Stimulated activated CD8-positive, alpha-beta memory T cell treated with anti-CD3 and anti-CD28 coated beads, Interleukin-12 subunit alpha, Interleukin-12 subunit beta, amount 100 ng/mL, for 24 hours (primary cell): ENCODE results near the gene CCPG1.
"Not testable (repeated sequence)": the region's sequence is repeated elsewhere in the genome, so short reads cannot be mapped to it uniquely, and the experiment has no call there.

ENCODE experiments used
- DNase-seq: peaks from one replicate; pipeline ENCODE4 v3.0.0-alpha.2; 2020; ENCODE audit errors: extremely low read depth

CCPG1 gene, protein sequence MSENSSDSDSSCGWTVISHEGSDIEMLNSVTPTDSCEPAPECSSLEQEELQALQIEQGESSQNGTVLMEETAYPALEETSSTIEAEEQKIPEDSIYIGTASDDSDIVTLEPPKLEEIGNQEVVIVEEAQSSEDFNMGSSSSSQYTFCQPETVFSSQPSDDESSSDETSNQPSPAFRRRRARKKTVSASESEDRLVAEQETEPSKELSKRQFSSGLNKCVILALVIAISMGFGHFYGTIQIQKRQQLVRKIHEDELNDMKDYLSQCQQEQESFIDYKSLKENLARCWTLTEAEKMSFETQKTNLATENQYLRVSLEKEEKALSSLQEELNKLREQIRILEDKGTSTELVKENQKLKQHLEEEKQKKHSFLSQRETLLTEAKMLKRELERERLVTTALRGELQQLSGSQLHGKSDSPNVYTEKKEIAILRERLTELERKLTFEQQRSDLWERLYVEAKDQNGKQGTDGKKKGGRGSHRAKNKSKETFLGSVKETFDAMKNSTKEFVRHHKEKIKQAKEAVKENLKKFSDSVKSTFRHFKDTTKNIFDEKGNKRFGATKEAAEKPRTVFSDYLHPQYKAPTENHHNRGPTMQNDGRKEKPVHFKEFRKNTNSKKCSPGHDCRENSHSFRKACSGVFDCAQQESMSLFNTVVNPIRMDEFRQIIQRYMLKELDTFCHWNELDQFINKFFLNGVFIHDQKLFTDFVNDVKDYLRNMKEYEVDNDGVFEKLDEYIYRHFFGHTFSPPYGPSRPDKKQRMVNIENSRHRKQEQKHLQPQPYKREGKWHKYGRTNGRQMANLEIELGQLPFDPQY

DNA sequence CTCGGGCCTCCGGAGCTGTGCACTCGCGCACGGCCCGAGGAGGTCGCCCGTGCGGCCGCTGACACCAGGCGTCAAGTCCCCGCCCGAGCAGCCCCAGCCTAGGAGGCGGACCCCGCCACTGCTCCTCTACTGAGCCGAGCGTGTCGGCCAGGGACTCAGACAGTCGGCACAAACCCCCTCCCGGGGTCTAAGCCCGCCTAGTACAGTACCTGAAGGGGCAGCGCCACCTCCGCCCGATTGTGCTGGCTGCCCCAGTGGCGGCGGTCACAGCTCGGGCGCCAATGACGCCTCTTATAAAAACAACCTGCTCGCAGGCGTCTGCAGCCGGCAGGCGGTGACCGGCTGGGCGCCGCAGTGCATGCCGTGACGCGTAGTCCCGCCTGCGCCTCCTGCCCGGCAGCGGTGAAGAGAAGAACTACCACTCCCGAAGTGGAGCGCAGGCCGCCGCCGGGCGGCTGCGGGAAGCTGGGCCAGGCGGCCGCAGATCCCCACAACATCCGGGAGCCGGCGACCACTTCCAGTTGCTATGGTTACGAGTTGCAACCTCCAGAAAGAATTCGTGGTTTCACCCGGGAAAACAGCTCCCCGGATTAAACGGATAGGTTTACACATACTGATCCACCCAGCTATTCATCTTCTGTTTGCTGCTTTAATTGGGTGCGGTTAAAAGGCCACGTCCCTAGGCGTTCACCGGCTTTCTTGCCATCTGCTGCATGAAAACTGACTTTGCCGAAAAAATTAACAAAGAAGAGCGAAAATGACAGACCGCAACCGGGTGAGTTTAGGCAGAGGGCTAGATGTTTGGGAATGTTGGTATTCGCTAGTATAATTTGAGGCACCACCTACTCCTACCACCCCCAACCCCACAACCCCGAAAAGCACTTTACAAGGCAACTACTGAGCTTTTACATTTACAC lies at the start of gene CCPG1, which contains the start of gene PIERCE2:
Gene CCPG1, minus strand, starts transcription at position 348 of the 917 bp plus-strand sequence. CDS start 18,935 bp downstream, outside the sequence.
Gene PIERCE2, plus strand, starts transcription at position 484 of the 917 bp plus-strand sequence. Its CDS starts 274 bp downstream, at position 758.
- peak; percentile 66 for DNase-seq

DNA sequence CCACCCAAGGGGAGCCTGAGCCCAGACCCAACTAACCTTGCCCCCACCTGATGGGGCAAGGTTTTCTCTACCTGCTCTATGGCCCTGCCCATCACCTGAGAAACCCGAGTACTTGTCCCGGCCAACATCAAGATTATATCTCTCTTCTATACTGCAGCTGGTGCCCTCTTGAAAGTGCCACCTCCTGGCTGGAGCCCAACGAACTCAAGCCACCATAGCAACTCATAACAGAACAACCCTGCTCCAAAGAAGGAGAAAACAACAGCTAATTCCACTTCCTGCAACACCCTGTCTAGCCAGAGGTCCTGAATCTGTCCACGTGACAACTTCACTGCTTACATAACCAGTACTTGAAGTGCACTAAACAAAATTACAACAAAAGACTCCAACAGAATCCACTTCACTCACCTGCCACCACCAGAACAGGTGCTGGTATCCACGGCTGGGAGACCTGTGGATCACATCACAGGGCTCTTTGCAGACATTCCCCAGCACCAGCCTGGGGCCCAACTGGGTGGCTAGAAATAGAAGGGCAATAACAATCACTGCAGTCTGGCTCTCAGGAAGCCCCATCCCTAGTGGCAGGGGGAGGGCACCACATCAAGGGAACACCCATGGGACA lies 49.4 kb upstream of the CCPG1 start:
- DNase-seq: no peak

DNA sequence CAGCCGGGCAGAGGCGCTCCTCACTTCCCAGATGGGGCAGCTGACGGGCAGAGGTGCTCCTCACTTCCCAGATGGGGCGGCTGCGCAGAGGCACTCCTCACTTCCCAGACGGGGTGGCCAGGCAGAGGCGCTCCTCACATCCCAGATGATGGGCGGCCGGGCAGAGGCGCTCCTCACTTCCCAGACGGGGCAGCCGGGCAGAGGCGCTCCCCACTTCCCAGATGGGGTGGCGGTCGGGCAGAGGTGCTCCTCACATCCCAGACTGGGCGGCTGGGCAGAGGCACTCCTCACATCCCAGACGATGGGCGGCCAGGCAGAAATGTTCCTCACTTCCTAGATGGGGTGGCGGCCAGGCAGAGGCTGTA lies 38.9 kb upstream of the CCPG1 start:
- not testable (repeated sequence) for DNase-seq

DNA sequence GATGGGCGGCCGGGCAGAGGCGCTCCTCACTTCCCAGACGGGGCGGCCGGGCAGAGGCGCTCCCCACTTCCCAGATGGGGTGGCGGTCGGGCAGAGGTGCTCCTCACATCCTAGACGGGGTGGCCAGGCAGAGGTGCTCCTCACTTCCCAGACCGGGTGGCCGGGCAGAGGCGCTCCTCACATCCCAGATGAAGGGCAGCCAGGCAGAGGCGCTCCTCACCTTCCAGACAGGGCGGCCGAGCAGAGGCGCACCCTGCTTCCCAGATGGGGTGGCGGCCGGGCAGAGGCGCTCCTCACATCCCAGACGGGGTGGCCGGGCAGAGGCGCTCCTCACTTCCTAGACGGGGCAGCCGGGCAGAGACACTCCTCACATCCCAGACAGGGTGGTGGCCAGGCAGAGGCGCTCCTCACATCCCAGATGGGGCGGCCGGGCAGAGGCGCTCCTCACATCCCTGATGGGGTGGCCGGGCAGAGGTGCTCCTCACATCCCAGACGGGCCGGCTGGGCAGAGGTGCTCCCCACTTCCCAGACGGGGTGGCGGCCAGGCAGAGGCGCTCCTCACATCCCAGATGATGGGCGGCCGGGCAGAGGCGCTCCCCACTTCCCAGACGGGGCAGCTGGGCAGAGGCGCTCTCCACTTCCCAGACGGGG lies 38.3 kb upstream of the CCPG1 start:
- DNase-seq: not testable (repeated sequence)

DNA sequence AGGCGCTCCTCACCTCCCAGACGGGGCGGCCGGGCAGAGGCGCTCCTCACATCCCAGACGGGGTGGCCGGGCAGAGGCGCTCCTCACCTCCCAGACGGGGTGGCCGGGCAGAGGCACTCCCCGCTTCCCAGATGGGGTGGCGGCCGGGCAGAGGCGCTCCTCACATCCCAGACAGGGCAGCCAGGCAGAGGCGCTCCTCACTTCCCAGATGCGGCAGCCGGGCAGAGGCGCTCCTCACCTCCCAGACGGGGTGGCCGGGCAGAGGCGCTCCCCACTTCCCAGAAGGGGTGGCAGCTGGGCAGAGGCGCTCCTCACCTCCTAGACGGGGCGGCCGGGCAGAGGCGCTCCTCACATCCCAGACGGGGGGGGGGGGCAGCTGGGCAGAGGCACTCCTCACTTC lies 37.8 kb upstream of the CCPG1 start:
- DNase-seq: not testable (repeated sequence)

DNA sequence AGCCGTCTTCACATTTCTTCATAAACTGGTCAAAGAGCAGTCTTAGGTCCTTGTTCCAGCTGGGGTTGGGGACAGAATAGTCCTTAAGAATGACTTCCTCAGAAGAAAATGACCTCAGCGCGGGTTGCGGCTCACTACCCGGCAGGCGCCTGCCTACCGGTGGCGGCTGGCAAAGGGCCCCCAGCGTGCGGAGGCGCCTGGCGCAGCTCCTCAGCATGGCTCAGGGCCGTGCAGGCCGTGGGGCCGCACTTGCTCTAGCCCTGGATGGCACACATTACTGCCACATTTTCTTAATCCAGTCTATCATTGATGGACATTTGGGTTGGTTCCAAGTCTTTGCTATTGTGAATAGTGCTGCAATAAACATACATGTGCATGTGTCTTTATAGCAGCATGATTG lies 35.0 kb upstream of the CCPG1 start:
- not testable (repeated sequence) for DNase-seq

DNA sequence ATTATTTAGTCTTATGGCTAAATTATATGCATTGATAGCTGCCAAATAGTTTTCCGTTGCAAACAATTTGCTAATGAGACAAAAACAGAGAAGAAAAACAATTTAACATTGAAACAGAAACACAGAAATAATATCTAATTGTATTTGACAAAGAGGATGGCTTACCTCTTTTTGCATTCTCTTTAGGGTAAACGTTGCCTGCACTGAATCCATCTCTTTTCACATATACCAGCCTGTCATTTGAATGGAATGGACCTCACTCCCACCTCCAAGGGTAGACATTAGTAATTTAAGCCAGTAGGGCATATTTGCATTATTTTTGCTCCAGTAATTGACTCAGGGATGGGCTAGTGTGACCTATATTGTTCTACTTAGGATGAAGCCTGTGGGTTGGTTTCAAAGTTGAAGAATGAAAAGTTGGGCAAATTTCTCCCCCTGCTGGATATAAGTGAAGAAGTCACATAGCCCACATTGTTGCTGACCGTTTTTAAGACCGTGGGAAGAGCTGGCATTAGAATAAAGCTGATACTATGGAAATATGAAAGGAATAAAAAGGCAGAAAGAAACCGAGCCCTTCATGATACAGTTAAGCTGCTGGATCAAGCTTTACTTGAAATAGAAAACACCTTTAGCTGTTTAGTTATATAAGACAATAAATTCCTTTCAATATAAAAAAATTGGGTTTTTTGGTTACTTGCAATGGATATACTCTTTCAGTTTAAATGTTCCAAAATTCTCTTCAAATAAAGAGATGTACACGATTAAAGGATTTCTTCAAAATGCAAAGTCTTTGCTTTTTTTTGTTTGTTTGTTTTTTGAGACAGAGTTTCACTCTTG lies 27.0 kb upstream of the CCPG1 start:
- DNase-seq: no peak

DNA sequence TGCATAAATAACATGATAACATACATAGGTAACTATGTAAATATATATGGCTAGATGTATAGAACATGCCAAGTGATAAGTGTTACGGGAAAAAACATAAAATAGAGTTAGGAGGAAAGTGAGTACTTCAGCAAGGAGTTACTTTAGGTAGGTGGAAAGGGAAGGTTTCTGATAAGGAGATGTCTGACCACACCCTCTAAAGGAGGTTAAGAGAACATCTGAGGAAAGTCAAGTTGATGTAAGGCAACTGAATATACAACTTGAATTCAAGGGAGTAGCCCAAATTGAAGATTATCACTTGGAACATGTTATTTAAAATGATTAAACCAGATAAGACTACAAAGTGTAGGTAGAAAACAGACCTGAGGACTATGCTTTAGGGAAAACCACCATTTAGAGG lies 13.9 kb upstream of the CCPG1 start:
- DNase-seq: no peak

DNA sequence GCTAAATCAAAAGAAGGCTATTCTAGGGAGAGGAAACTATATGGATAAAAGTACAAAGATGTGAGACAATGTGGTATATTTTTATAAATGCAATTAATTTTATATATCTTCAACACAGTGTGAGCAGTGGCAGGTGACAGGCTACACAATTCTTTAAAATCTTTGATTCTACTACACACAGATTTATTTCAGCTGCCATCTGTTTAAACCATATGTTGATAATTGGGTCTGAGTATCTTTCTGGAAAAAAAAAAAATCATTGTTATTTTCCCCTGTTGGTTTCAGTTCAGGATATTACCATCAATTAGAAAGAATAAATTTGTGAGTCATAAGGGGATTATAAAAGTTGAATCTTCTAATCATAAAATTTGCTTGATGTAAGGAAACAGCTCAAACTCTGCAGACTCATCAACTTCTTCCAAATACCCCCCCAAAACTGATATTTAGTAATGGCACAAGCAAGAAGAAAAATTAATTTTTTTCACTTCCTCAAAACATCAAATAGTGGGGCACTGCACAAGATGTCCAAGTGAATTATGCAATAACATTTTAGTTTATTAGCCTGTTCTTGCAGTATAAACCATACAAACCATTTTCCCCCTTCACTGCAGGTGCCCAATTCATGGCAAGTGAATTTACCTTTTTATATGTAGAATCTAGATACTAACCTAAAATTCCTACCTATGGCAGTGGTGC lies 12.2 kb upstream of the CCPG1 start:
- DNase-seq: no peak

DNA sequence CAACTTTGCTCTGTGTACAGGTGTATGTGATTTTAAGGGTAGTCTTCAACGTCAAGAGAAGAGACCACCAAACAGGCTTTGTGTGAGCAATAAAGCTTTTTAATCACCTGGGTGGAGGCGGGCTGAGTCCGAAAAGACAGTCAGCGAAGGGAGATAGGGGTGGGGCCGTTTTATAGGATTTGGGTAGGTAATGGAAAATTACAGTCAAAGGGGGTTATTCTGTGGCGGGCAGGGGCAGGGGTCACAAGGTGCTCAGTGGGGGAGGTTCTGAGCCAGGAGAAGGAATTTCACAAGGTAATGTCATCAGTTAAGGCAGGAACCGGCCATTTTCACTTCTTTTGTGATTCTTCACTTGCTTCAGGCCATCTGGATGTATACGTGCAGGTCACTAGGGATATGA lies 9.5 kb upstream of the CCPG1 start:
- not testable (repeated sequence) for DNase-seq

DNA sequence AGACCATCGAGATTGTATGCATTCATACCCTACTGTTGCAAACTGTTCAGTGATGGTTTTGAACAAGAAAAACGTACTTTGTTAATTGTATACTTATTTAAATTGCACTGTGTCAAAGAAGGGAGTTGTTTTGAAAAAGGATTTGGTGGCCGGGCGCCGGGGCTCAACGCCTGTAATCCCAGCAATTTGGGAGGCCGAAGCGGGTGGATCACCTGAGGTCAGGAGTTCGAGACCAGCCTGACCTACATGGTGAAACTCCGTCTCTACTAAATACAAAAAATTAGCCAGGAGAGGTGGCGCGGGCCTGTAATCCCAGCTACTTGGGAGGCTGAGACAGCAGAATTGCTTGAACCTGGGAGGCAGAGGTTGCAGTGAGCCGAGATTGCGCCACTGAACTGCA lies 817 bp upstream of the CCPG1 start:
- DNase-seq: not testable (repeated sequence)

DNA sequence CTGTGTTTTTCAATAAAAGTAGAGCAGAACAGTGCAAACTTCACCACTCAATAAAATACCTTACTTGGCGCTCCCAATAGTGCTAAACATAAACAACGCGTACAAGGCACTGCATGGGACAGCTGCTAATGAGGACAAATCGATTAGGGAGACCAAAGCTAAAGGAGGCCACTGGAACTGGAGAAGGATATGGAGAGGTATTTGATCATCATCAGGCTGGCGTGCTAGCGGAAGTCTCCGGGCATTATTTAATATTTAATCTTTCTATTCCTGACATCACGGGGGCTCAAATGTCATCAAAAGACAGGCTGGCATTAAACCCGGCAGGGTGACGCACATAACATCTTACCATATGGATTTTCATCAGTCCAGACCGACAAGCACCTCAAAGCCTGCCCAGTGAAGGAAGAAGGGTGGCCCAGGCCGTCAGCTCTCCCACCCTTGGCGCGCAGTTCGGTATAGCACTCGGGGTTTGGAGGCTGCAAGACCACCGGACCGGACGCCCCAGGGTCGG lies 604 bp downstream of the CCPG1 start:
- no peak for DNase-seq

DNA sequence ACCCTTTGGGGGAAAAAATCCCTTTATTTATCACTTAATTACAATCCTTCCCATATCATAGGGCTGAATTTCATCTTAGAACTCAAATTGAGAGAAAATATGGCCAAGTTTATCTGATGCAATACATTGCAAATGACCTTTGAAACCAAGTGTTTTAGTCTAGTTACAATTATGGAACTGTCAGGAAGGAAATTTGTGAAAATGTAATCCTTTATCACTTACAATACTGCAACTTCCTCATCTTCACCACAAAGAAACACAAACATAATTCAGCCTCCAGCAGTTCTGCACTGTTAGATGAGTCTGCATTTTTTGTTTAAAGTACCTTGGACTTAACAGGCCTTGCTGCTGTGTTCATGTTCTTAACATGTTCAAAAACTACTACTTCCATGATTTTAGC lies 4.6 kb downstream of the CCPG1 start:
- DNase-seq: no peak

DNA sequence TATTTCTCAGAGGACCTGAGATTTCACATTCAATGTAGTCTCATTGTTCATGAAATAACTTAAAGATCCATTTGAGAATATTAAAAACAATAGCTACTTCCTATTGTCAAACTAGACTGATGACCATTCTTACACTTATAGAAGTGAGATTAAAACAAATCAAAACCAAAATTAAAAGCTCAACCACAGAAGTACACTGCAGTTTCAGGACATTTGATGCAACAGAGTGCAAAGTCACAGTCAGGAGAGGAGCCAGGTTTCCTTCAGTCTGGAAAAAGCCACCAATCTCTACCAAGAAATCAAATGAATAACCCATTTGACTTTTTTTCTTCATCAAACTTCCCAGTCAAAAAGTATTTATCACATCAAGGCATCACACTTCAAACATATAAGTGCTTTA lies 5.5 kb downstream of the CCPG1 start:
- no peak for DNase-seq

DNA sequence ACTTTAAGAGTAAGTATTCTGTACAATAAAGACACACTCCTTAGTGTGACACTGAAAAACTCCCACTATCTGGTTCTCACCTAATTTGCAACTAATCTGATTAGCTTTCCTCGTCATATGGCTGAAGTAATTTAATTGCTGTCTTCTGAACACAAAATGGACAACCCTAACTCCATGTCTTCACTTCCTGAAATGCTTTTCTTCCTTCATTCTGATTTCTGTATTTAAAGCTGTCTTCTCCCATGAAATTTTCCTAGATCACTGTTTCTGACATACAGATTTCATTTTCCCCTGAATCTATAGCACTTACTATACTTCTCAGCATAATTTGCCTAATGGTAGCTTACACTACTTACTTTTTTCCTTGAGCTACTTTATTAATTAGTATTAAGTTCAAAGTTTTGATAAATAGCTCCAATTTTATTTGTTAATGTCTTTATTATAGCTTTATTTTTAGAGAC lies 6.3 kb downstream of the CCPG1 start:
- DNase-seq: no peak

DNA sequence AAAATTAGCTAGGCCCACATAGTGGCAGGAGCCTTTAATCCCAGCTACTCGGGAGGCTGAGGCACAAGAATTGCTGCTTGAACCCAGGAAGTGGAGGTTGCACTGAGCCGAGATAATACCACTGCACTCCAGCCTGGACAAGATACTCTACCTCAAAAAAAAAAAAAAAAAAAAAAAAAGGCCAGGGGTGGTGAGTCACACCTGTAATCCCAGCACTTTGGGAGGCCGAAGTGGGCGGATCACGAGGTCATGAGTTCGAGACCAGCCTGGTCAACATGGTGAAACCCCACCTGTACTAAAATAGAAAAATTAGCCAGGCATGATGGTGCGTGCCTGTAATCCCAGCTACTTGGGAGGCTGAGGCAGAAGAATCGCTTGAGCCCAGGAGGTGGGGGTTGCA lies 8.1 kb downstream of the CCPG1 start:
- not testable (repeated sequence) for DNase-seq

DNA sequence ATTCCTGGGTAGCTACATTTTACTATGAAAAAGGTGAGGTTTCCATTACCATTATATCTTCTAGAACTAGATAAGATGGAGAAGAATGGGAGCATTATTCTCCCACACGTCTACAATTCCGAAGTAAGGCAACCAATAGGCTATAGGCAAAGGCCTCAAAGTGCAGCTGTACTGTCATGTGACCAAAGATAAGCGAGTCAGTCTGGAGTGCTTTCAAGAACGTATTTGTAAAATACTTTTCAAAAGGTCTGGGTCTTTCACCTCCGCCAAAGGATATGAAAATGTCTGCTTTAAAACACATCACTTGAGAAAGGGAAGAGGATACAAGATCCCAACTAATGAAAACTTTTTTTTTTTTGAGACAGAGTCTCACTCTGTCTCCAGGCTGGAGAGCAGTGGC lies 9.9 kb downstream of the CCPG1 start:
- no peak for DNase-seq

DNA sequence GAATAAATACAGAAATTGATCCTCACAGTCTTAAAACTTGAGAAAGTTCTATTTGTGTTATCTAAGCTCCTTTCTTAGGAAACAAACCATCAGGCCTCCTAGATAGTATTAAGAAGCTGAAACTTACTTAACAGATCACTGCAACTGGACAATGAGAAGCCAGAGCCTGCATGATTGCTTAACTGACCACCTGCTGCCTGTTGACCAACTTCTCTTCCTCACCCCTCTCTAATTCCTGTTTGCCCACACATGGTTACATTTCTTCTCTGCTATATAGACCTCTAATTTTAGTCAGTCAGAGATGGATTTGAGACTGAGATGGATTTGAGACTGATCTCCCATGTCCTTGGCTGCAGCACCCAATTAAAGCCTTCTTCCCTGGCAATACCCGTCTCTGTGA lies 13.5 kb downstream of the CCPG1 start:
- DNase-seq: no peak

DNA sequence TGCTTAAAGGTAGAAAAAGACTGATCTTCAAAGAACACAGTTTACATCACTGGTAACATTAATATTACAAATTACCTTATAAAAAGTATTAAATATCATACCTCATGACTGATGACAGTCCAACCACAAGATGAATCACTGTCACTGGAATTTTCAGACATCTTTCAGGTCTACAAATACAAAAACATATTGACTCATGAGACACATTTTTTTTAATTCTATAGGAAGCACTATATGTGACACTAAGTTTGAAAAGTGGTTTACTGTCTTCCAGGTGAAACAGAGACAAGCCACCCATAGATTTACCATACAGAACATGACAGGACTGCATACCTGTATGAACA lies 18.9 kb downstream of the CCPG1 start:
- no peak for DNase-seq
